CD4-positive, alpha-beta T cell treated with Interleukin-1 beta for 1 hour (primary cell): Measurements from ENCODE around the gene SESTD1.
A peak's percentile ranks its signal among the peaks of the same experiment; 100 is the strongest.
"Not testable (repeated sequence)": the region's sequence is repeated elsewhere in the genome, so short reads cannot be mapped to it uniquely, and the experiment has no call there.

ENCODE experiments used
- DNase-seq, 2 donors: peaks; one replicate each; pipeline ENCODE4 v3.0.0-alpha.2; 2020 to 2022

SESTD1 gene

GRCh38 chr2:179096090-179096489 lies 168.5 kb downstream of the SESTD1 start:
- peak; percentile 19 to 26 for DNase-seq

DNA sequence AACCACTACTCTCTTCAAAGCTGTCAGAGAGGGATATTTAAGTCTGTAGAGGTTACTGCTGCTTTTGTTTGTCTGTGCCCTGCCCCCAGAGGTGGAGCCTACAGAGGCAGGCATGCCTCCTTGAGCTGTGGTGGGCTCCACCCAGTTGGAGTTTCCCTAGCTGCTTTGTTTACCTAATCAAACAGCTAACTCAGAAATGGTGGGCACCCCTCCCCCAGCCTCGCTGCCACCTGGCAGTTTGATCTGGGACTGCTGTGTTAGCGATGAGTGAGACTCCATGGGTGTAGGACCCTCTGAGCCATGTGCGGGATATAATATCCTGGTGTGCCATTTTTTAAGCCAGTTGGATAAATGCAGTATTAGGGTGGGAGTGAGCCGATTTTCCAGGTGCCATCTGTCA lies 171.7 kb downstream of the SESTD1 start:
- not testable (repeated sequence) for DNase-seq

GRCh38 chr2:179082697-179083096 lies 181.9 kb downstream of the SESTD1 start:
- DNase-seq = no peak

DNA sequence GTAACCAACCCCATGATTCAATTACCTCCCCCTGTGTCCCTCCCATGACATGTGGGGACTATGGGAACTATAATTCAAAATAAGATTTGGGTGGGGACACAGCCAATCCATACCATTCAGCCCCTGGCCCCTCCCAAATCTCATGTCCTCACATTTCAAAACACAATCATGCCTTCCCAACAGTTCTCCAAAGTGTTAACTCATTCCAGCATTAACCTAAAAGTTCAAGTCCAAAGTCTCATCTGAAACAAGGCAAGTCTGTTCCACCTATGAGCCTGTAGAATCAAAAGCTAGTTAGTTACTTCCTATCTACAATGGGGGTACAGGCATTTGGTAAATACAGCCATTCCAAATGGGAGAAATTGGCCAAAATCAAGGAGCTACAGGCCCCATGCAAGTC lies 182.7 kb downstream of the SESTD1 start:
- DNase-seq = no peak

DNA sequence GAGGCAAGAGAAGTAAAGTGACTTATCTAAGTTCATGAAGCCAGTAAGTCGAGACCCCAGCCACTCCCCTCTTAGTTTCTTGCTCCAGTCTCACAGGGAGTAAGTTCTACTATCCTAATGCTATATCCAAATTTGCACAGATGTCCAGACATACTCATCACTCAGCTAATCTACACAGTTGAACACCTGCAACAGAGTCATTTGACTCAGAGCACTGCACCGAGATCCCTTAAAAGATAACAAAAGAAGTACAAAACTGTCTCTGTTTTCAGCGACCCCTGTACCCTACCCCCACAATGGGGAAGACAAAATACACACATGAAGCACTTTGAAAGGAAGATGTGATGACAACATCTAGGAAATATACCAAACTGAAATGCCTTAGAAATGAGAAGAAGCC lies 192.1 kb downstream of the SESTD1 start:
- no peak for DNase-seq

DNA sequence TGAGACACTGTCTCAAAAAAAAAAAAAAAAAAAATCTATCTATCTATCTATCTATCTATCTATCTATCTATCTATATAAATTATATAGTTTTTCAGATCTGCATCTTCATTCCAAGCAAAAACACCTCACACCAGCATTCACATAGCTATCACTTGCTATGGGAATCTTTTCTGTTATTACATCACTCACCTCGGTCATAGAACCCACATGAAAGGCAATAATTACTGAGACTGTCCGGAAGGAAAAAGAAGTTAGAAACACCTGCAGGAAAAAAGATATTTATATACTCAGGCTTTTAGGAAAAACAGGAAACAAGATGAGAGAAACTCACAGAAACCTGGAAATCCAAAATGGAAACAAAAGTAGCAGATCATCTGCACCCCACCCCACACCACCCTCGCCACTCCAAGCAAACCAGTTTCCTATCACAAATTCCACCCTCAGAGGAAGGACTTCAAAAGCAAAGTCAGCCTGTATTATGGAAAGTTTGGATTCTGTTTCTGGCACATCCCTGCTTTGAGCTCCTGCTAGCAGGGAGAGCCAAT lies 192.7 kb downstream of the SESTD1 start:
- no peak for DNase-seq

DNA sequence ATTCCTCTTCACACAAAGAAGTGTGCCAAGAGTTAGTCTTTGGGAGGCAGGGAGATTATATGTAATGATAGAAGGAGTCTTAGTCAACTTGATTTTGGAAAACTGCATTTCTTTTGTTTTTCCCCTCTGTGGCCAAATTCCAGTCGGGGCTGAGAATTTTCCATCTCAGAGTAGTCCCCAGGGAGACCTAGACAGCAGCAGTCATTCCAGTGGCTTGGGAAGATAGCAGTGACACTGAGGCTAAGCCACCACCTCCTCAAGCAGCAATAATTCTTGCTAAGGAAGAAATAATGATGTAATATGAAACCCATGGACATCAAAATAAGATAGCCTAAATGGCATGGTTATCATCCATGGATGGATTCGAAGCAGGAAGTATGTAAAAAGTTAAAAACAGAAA lies 193.7 kb downstream of the SESTD1 start:
- no peak for DNase-seq

DNA sequence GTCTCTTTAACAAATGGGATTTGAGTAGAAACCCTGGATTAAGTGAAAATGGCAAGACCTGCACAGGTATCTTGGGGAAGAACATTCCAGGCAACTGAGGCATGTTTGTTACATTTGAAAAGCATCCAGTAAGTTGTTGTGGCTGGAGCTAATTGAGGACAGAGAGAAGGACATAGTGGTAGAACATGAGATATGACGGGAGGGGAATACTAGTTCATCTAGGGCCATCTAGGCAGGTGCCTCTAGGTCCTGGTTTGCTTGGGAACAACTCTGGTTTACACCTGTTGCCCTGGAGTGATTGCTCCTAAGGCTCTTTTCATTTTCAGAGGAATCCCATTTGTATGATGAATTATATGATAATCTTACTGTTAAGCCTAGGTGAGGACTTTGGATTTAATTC lies 194.9 kb downstream of the SESTD1 start:
- DNase-seq = no peak

DNA sequence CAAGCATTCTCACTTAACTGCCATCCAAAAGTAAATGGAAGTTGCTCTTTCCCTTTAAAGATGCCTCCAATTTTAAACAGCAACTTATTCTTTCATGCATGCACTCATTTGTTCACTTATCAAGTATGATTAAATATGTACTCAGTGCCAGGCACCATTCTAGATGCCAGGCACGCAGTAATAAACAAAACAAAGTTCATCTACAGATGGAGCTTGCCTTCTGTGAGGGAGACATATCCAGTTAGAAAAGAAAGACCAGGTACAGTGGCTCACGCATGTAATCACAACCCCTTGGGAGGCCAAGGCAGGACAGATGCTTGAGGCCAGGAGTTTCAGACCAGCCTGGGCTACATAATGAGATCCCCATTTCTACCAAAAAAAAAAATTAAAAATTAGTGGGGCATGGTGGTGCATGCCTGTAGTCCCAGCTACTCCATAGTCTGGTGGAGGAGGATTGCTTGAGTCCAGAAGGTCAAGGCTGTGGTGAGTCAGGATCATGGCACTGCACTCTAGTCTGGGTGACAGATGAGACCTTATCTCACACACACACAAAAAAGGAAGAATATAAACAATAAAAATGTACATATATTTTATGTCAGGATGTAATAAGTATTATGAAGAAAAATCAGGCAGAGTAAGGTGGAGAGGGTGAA lies 195.5 kb downstream of the SESTD1 start:
- no peak for DNase-seq

GRCh38 chr2:179059026-179059700 lies 205.5 kb downstream of the SESTD1 start:
- DNase-seq = no peak

DNA sequence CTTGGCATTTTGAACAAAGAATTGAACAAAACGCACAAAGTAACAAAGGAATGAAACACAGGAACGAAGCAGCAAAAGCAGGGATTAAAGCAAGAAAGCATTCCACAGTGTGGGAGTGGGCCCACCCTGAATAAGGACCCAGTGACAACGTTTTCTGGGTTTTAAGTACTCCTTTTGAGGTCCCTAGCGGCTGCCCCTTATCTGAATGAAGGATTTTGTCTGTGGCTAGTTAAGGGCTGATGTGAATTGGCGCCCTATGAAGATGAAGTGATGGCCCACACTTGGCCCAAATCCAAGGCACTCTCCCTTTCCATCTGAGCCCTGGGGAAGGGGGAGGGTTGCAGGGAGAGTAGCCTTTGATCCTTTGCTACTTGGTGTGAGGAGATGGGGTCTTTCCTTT lies 206.9 kb downstream of the SESTD1 start:
- DNase-seq = no peak

DNA sequence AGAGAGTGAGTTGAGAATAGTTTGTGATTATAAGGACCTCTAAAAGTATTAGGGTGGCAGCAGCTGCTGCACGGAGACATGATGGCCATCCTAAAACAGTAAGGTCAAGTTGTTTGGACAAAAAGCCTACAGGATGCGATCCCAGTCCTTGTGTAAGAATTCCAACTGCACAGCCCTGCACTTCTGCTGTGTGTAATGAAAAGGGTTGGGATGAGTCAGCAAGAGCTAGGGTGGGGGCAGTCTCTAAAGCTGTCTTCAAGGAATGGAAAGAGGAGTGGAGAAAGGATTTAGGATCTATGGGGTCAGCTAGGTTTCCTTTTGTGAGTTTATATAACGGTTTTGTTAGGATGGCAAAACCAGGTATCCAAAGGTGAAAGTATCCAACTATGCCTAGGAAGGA lies 211.1 kb downstream of the SESTD1 start:
- not testable (repeated sequence) for DNase-seq
